Testis (tissue), 3 donors: ENCODE measurements around the gene ACACA. TPM values are rescaled to one million over a fixed set of nuclear protein-coding genes. Genes with fewer than 3 reads are reported as not detected.

Experiments
- DNase-seq: peaks from one replicate; pipeline ENCODE4 v3.0.0-alpha.2; 2019
- H3K27ac ChIP-seq, 2 donors: fragments of 200-600 bp; sonication (generic); one replicate each; pipeline ENCODE4 v1.5.1; 2019
- H3K27me3 ChIP-seq: fragments of 200-600 bp; sonication (generic); one replicate; pipeline ENCODE4 v1.5.1; 2019
- H3K36me3 ChIP-seq: fragments of 200-600 bp; sonication (generic); one replicate; pipeline ENCODE4 v1.5.1; 2017; ENCODE audit warnings: low read depth; ENCODE audit errors: missing control alignments
- H3K4me1 ChIP-seq: fragments of 200-600 bp; sonication (generic); one replicate; pipeline ENCODE4 v1.5.1; 2019
- H3K4me3 ChIP-seq, 2 donors: fragments of 200-600 bp; sonication (generic); one replicate each; pipeline ENCODE4 v1.5.1; 2017 to 2019
- H3K9me3 ChIP-seq: fragments of 200-600 bp; sonication (generic); one replicate; pipeline ENCODE4 v1.5.1; 2017
- POLR2A ChIP-seq: fragments of 450-650 bp; IDR thresholded peaks from one replicate; pipeline ENCODE4 v1.6.1; 2017; ENCODE audit warnings: antibody characterized with exemption, mild to moderate bottlenecking, moderate library complexity
- WGBS, 2 donors: methylation state at CpG; one replicate each; pipeline ENCODE4 v1.1.5; 2018; 5-methylcytosine and 5-hydroxymethylcytosine counted together
- intact Hi-C: fragments of 100-400 bp; cut with DNase I; formaldehyde crosslinking; loops from one replicate; pipeline ENCODE4 v1.15.1; 2023; ENCODE audit warnings: low total_unique reads
- polyA plus RNA-seq: library from polyadenylated mRNA; stranded (reverse); fragments of 350-450 nt; fragmentation: Illumina TruSeq; extraction: RNeasy Lipid Tissue Mini Kit (QIAGEN cat#74804); gene quantifications from one replicate; pipeline ENCODE4 v1.2.3, GENCODE V29; 2014; ENCODE audit warnings: low read depth, low replicate concordance; ENCODE audit not compliant: insufficient read depth
- total RNA-seq, 2 donors: library from RNA; depleted of rRNA; stranded (reverse); fragments of >200 nt; gene quantifications; one replicate each; pipeline ENCODE4 v1.2.3, GENCODE V29; 2016
- TF ChIP-seq, protein P1 (sequence below), 3 experiments: fragments of 450-650 bp in 2 of 3; fragments of 200-600 bp in 1 of 3; sonication (generic) in 1 of 3; IDR thresholded peaks; one replicate each; pipeline ENCODE4 v1.5.1; 2016 to 2019; ENCODE audit warnings: antibody characterized with exemption in 3 of 3, mild to moderate bottlenecking in 2 of 3, moderate library complexity in 1 of 3

ACACA gene
- total and polyA plus RNA-seq, 3 donors from 2014 or later = 43.4 to 65.0 (median 56.0) TPM

DNA sequence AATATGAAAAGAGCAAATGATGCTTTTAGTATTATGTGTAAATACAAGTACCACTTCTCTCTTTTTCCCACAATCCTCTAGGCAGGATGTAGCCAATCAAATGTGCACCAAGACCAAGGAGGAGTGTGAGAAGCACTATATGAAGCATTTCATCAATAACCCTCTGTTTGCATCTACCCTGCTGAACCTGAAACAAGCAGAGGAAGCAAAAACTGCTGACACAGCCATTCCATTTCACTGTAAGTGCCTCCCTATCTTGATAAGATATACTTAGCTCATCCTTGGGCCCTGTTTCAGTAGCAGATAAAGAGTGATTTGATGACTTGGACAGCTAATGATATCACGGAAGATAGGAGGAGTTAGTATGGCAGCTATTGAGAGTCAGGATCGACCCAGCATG, 33.8 kb upstream of the ACACA start:
- Histone ChIP-seq H3K27ac (no peak overlapping the region), H3K9me3 (no peaks in the 10 kb centered on the region), H3K36me3 (no peaks in the 10 kb centered on the region), H3K4me1 (no peaks in the 10 kb centered on the region), H3K27me3 (no peaks in the 10 kb centered on the region), H3K4me3 (no peak overlapping the region)
- TF ChIP-seq, protein P1, sequence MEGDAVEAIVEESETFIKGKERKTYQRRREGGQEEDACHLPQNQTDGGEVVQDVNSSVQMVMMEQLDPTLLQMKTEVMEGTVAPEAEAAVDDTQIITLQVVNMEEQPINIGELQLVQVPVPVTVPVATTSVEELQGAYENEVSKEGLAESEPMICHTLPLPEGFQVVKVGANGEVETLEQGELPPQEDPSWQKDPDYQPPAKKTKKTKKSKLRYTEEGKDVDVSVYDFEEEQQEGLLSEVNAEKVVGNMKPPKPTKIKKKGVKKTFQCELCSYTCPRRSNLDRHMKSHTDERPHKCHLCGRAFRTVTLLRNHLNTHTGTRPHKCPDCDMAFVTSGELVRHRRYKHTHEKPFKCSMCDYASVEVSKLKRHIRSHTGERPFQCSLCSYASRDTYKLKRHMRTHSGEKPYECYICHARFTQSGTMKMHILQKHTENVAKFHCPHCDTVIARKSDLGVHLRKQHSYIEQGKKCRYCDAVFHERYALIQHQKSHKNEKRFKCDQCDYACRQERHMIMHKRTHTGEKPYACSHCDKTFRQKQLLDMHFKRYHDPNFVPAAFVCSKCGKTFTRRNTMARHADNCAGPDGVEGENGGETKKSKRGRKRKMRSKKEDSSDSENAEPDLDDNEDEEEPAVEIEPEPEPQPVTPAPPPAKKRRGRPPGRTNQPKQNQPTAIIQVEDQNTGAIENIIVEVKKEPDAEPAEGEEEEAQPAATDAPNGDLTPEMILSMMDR (IDR thresholded peaks at IDR 0.05) = no peak
- TF ChIP-seq POLR2A = no peak
- WGBS, 2 donors = 94 to 100% methylated on average over 2 of the region's 2 CpGs
- no peak for DNase-seq
- intact Hi-C loops = no loop called here

DNA sequence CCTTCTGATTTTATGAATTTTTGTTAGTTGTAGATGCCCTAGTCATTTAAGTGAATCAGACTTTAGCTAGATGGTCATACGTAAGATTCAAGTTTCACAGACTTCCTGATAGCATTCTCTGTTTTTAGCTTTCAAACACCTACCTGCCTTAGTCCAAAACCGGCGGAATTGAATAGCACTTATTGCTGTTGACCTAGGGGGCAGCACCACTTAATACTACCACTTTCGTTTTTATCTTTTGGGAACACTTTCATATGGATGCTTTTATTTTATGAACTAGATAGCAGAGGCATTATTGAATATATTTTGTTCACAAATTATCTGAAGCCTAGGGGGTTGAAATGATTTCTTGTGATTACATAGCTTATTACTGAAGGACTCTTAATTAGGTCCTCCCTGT, 31.5 kb upstream of the ACACA start:
- no peak for DNase-seq
- Histone ChIP-seq H3K27me3 (no peaks in the 10 kb centered on the region), H3K9me3 (no peaks in the 10 kb centered on the region), H3K4me3 (no peak overlapping the region), H3K36me3 (no peaks in the 10 kb centered on the region), H3K4me1 (no peaks in the 10 kb centered on the region), H3K27ac (no peak overlapping the region)
- WGBS, 2 donors = 80 to 81% methylated on average over 4 of the region's 4 CpGs
- TF ChIP-seq, protein P1 (IDR thresholded peaks at IDR 0.05) = peak in 2 of 3 experiments; percentile 9 to 10
- TF ChIP-seq POLR2A = no peak
- intact Hi-C loops = no loop called here

DNA sequence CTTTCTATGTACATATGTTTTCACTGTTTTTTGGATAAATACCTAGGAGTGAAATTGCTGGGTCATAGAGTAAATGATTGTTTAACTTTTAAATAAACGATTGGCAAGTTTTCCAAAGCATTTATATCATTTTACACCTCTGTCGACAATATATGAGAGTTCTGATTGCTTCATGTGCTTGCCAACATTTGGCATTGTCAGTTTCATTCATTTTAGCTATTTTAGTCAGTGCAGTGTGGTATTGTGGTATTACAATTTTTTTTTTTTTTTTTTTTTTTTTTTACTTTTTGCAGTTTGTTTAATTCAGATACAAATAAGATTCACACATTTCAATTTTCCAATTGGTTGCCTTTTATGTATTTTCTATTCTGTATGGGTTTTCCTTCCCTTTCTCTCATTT, 26.0 kb upstream of the ACACA start:
- WGBS, 2 donors = 87 to 97% methylated on average over 2 of the region's 2 CpGs
- no peak for DNase-seq
- TF ChIP-seq, protein P1 (IDR thresholded peaks at IDR 0.05) = no peak
- TF ChIP-seq POLR2A = no peak

DNA sequence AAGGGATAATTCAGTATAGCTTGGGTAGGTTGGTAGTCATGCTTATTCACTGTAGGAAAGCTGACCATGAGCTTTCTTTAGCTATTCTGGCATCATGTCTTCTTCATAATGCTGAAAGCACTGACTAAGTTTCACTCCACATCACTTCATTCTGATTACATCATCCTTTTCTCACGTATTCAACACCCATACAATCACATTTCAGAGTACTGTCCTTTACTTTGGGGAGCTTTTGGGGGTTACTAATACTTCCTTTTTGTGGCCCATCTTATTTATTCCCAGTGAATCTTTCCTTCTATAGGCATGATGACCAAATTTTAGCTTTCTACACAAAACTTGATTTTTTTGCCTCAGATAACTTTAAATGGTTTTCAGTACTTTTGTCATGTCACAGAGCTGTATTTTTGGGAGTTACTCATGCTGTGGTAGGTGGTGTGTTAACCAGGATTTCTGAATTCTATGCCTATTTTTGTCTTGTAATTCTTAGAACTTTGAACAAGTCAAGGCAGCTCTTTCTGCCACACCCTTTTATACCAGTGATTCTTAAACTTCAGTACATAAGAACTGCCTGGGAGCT, 23.5 kb upstream of the ACACA start:
- Histone ChIP-seq H3K4me1 (no peaks in the 10 kb centered on the region), H3K27me3 (no peaks in the 10 kb centered on the region), H3K36me3 (no peaks in the 10 kb centered on the region), H3K4me3 (no peak overlapping the region), H3K27ac (peak overlapping the region in 1 of 2 donors; percentile 47), H3K9me3 (no peaks in the 10 kb centered on the region)
- 82% methylated on average over 1 of the region's 1 CpG for whole genome bisulfite sequencing, 2 donors
- intact Hi-C loops = no loop called here
- no peak for DNase-seq
- no peak for TF ChIP-seq POLR2A
- TF ChIP-seq, protein P1 (IDR thresholded peaks at IDR 0.05) = no peak

More for the DNA sequence above, 26.0 kb upstream of the ACACA start:
- Histone ChIP-seq H3K4me1 (no peaks in the 10 kb centered on the region), H3K9me3 (no peaks in the 10 kb centered on the region), H3K36me3 (no peaks in the 10 kb centered on the region), H3K27me3 (no peaks in the 10 kb centered on the region), H3K4me3 (no peak overlapping the region), H3K27ac (no peak overlapping the region)
- intact Hi-C loops = no loop called here

DNA sequence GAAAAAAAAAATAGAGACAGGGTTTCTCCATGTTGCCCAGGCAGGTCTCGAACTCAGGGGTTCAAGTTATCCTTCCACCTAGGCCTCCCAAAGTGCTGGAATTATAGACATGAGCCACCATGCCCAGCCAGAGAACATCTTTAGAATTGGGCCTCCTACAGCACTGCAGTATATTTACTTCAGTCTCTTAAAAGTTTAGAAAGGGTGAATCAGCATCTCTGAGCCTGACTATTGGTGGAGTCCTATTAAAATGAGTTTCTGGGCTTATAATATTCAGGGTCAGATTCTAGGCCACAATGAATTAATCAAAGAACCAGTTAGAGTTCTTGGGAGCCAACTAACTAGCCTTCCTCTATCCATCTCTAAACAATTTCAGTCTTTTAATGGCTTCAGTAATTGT, 22.8 kb upstream of the ACACA start:
- Histone ChIP-seq H3K9me3 (no peaks in the 10 kb centered on the region), H3K36me3 (no peaks in the 10 kb centered on the region), H3K4me1 (no peaks in the 10 kb centered on the region), H3K4me3 (no peak overlapping the region), H3K27ac (no peak overlapping the region), H3K27me3 (no peaks in the 10 kb centered on the region)
- intact Hi-C loops = no loop called here
- no peak for DNase-seq
- TF ChIP-seq POLR2A = no peak
- TF ChIP-seq, protein P1 (IDR thresholded peaks at IDR 0.05) = no peak
- 100% methylated on average over 1 of the region's 1 CpG for WGBS, 2 donors
